ENCODE results near the gene GOT1.

Gene GOT1

GRCh38 chr10:99411546-99411945 lies 18.9 kb downstream of the GOT1 start:
- no peaks in the 10 kb centered on the region for H3K4me1 ChIP-seq (ENCODE audit: control insufficient read depth in 1 of 2, insufficient read depth in 1 of 2, low read depth in 1 of 2, low read length in 1 of 2)
- no peak overlapping the region for H3K27ac ChIP-seq
- H3K9me3 ChIP-seq = no peaks in the 10 kb centered on the region
- no peaks in the 10 kb centered on the region for H3K27me3 ChIP-seq
- no peaks in the 10 kb centered on the region for H3K36me3 ChIP-seq
- no peak for TF ChIP-seq CTCF (IDR thresholded peaks at IDR 0.05)
- no peak overlapping the region for H3K4me3 ChIP-seq (ENCODE audit: low read depth in 1 of 2, low read length in 1 of 2)

GRCh38 chr10:99410876-99411275 lies 19.5 kb downstream of the GOT1 start:
- TF ChIP-seq CTCF (IDR thresholded peaks at IDR 0.05) = no peak
- Histone ChIP-seq H3K27me3 (no peaks in the 10 kb centered on the region), H3K27ac (no peak overlapping the region)

GRCh38 chr10:99410146-99410545 lies 20.3 kb downstream of the GOT1 start:
- Histone ChIP-seq H3K4me1 (ENCODE audit: control insufficient read depth in 1 of 2, insufficient read depth in 1 of 2, low read depth in 1 of 2, low read length in 1 of 2) (no peaks in the 10 kb centered on the region), H3K36me3 (peaks cover 14% of the 10 kb centered on the region), H3K27ac (no peak overlapping the region), H3K4me3 (ENCODE audit: low read depth in 1 of 2, low read length in 1 of 2) (no peak overlapping the region), H3K9me3 (no peaks in the 10 kb centered on the region), H3K27me3 (no peaks in the 10 kb centered on the region)
- no peak for TF ChIP-seq CTCF (IDR thresholded peaks at IDR 0.05)

More at GRCh38 chr10:99410876-99411275, 19.5 kb downstream of the GOT1 start:
- H3K36me3 ChIP-seq = peaks cover 6% of the 10 kb centered on the region
- H3K9me3 ChIP-seq = no peaks in the 10 kb centered on the region
- H3K4me3 ChIP-seq (ENCODE audit: low read depth in 1 of 2, low read length in 1 of 2) = no peak overlapping the region
- H3K4me1 ChIP-seq (ENCODE audit: control insufficient read depth in 1 of 2, insufficient read depth in 1 of 2, low read depth in 1 of 2, low read length in 1 of 2) = no peaks in the 10 kb centered on the region

- no peaks in the 10 kb centered on the region for H3K27me3 ChIP-seq
- H3K4me1 ChIP-seq (ENCODE audit: control insufficient read depth in 1 of 2, insufficient read depth in 1 of 2, low read depth in 1 of 2, low read length in 1 of 2) = no peaks in the 10 kb centered on the region
- no peaks in the 10 kb centered on the region for H3K9me3 ChIP-seq
- H3K36me3 ChIP-seq = peaks cover 37% of the 10 kb centered on the region
- no peak overlapping the region for H3K4me3 ChIP-seq (ENCODE audit: low read depth in 1 of 2, low read length in 1 of 2)
- H3K27ac ChIP-seq = no peak overlapping the region
- TF ChIP-seq CTCF (IDR thresholded peaks at IDR 0.05) = no peak
These were observed 24.3 kb downstream of the GOT1 start for GRCh38 chr10:99406149-99406548.

GRCh38 chr10:99403674-99404073 lies 26.8 kb downstream of the GOT1 start:
- H3K4me1 ChIP-seq (ENCODE audit: control insufficient read depth in 1 of 2, insufficient read depth in 1 of 2, low read depth in 1 of 2, low read length in 1 of 2) = no peaks in the 10 kb centered on the region
- H3K27ac ChIP-seq = no peak overlapping the region
- TF ChIP-seq CTCF (IDR thresholded peaks at IDR 0.05) = no peak
- no peak overlapping the region for H3K4me3 ChIP-seq (ENCODE audit: low read depth in 1 of 2, low read length in 1 of 2)
- H3K36me3 ChIP-seq = peaks cover 52% of the 10 kb centered on the region
- H3K9me3 ChIP-seq = no peaks in the 10 kb centered on the region
- no peaks in the 10 kb centered on the region for H3K27me3 ChIP-seq

GRCh38 chr10:99399664-99400063 lies 30.8 kb downstream of the GOT1 start:
- peaks cover 48% of the 10 kb centered on the region for H3K36me3 ChIP-seq
- H3K4me3 ChIP-seq (ENCODE audit: low read depth in 1 of 2, low read length in 1 of 2) = no peak overlapping the region
- TF ChIP-seq CTCF (IDR thresholded peaks at IDR 0.05) = no peak
- H3K4me1 ChIP-seq (ENCODE audit: control insufficient read depth in 1 of 2, insufficient read depth in 1 of 2, low read depth in 1 of 2, low read length in 1 of 2) = no peaks in the 10 kb centered on the region
- H3K27me3 ChIP-seq = no peaks in the 10 kb centered on the region
- no peaks in the 10 kb centered on the region for H3K9me3 ChIP-seq
- H3K27ac ChIP-seq = no peak overlapping the region
